PFSK-1 (cell line): ENCODE results near the gene STX18.

ENCODE experiments used
- FOXP2 ChIP-seq: optimal IDR thresholded peaks from 2 replicates; pipeline ENCODE3; 2011; ENCODE audit warnings: borderline replicate concordance, control low read depth, inconsistent platforms; ENCODE audit not compliant: insufficient read depth; ENCODE audit errors: extremely low read length, extremely low read depth
- POLR2AphosphoS5 ChIP-seq: IDR thresholded peaks from 2 replicates; pipeline ENCODE4 v1.6.1; 2012; ENCODE audit warnings: low read depth, mild to moderate bottlenecking, control low read depth, low read length, moderate library complexity
- REST ChIP-seq, 2 experiments: IDR thresholded peaks; 2 replicates each; pipeline versions ENCODE4 v1.6.1 to v1.8.0; 2011 to 2012; ENCODE audit warnings: low read depth in 2 of 2, low read length in 2 of 2, control low read depth in 1 of 2, inconsistent platforms in 1 of 2, mild to moderate bottlenecking in 1 of 2, moderate library complexity in 1 of 2; ENCODE audit not compliant: insufficient read depth in 1 of 2
- SIN3A ChIP-seq: IDR thresholded peaks from 2 replicates; pipeline ENCODE4 v1.6.1; 2012; ENCODE audit warnings: mild to moderate bottlenecking, low read length, moderate library complexity, borderline replicate concordance; ENCODE audit not compliant: insufficient read depth
- TAF1 ChIP-seq: IDR thresholded peaks from 2 replicates; pipeline ENCODE4 v1.6.1; 2012; ENCODE audit warnings: low read length, control low read depth, borderline replicate concordance; ENCODE audit not compliant: insufficient read depth

STX18 gene

GRCh38 chr4:4383085-4383484 is 158.8 kb downstream of the STX18 start:
- TF ChIP-seq TAF1 (no peak), SIN3A (no peak), REST (IDR thresholded peaks at IDR 0.05; ENCODE audit: insufficient read depth in 1 of 2, low read depth in 2 of 2, low read length in 2 of 2) (no peak)

GRCh38 chr4:4379540-4380087 is 162.2 kb downstream of the STX18 start:
- no peak for TF ChIP-seq SIN3A

DNA sequence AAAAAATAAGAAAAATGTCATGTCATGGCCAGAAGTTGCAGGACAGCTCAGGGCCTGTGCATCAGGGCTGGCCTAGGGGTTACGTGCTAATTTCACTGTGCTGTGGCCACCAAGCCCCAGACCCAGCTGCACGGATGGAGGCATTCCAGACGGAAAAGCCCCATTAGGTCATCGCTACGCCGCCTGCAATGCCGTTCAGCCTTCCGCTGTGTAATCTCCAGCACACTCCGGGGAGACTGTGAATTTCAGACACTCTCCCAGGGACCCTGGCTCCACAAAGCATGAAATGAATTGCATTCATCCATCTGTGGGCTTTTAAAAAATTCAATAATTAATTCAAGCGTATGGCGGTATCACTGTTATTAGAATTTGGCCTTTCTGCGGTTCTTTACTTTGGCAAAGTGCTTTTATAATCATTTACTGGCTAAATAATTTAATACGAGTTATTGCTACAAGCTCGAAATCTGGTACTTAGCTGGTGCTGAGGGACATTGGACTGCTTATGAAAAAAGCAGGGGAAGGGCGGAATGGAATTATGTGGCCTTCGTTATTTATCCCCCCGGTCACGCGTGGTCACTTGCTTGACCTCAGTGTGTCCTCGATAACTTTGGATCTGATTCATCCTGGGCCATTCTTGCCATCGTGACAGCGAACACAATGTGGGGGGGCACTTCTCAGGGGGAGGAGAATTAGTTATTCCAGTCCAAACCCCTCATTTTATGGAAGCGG is 164.0 kb downstream of the STX18 start:
- TF ChIP-seq REST (IDR thresholded peaks at IDR 0.05; ENCODE audit: insufficient read depth in 1 of 2, low read depth in 2 of 2, low read length in 2 of 2) (no peak), SIN3A (no peak), TAF1 (no peak), FOXP2 (no peak), POLR2AphosphoS5 (no peak)

- TF ChIP-seq POLR2AphosphoS5 (no peak), SIN3A (no peak), FOXP2 (no peak), TAF1 (no peak), REST (IDR thresholded peaks at IDR 0.05; ENCODE audit: insufficient read depth in 1 of 2, low read depth in 2 of 2, low read length in 2 of 2) (no peak)
Observed at GRCh38 chr4:4377191-4377590, 164.7 kb downstream of the STX18 start.

DNA sequence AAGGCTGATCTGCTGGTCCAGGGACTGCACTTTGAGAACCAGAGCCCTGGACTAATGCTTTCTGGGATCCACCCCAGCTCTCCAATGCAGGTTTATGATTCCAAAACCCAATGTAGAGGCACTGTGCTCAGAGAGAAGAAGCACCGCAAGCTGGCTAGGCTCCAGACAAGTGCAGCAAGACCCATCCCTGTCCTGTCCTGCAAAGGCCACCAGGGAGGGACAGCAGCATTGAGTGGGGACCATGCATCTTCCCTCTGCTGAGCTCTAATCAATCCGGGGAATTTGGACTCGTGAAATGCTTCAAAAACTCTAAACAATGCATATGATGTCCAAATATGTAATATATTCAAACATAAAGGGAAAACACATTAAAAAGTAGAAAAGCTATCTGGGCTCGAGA is 165.8 kb downstream of the STX18 start:
- TF ChIP-seq SIN3A (no peak), POLR2AphosphoS5 (no peak), REST (IDR thresholded peaks at IDR 0.05; ENCODE audit: insufficient read depth in 1 of 2, low read depth in 2 of 2, low read length in 2 of 2) (no peak), TAF1 (no peak), FOXP2 (no peak)
